ENCODE measurements around the gene FAM3B. TPM values are rescaled to one million over a fixed set of nuclear protein-coding genes. Genes with fewer than 3 reads are reported as not detected.
A peak's percentile ranks its signal among the peaks of the same experiment; 100 is the strongest.

FAM3B gene
- total RNA-seq, 1 experiment from 2014 or later: not detected

GRCh38 chr21:41367945-41368734, 51.5 kb downstream of the FAM3B start:
- DNase-seq (ENCODE audit: low read depth): no peak

- DNase-seq (ENCODE audit: low read depth): no peak
These were observed 52.1 kb downstream of the FAM3B start for GRCh38 chr21:41368735-41369104.

GRCh38 chr21:41369105-41369919, 52.7 kb downstream of the FAM3B start:
- peak; percentile 40 for DNase-seq (ENCODE audit: low read depth)

GRCh38 chr21:41369920-41370839, 53.6 kb downstream of the FAM3B start:
- peak; percentile 73 for DNase-seq (ENCODE audit: low read depth)

DNA sequence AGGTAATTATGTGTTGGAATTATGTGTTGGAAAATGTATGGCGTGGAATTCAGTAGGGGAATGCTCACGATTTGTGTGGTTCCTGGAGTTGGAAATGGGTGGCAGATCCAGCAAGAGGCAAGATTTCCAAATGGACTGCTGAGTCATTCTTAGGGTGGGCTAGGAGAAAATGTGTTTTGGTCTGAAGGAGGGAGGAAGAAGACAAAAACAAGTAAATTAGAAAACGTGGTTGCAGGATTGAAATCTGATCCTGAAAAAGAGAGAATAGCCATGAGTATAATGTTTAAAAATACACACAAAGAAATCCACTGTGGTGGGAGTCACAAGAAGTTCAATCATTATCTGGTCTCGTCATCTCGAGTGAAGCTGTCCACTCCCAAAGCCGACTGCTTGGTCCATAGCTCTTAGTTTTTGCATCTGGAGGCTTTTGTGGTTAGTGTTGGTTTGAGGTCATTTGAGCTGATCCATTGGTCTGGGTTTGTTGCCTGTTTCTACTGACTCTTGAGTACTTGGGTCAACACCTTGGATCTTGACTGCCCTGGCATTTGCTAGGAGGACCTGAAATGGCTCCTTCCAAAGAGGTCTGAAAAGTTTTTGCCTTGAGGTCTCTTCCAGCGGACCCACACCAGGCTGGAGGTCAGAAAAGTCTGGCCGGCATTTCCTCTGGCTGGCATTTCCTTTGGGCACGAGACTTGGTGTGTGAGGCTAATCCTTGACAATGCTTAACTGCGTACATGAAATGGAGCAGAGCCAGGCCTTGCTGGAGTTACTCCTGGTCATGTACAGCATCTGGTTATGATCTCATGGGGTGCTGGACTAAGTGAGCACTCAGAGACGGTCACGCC, 54.5 kb downstream of the FAM3B start:
- DNase-seq (ENCODE audit: low read depth): peak; percentile 90

DNA sequence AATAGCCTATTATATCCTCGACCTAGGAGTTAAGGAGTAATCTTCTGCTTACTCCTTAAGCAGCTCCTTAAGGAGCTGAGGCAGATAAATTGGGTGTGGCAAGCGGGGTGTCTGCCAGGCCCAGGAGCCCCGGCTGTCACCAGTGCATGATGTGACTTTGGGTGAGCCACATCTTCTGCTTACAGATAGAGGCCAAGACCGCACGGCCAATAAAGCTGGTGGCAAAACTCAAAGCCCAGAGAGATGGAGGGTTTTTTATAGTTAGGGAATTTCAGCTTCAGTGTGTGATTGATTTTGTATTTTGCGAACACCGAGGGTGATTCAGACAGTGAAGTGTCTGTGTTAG, 55.1 kb downstream of the FAM3B start:
- DNase-seq (ENCODE audit: low read depth): no peak

DNA sequence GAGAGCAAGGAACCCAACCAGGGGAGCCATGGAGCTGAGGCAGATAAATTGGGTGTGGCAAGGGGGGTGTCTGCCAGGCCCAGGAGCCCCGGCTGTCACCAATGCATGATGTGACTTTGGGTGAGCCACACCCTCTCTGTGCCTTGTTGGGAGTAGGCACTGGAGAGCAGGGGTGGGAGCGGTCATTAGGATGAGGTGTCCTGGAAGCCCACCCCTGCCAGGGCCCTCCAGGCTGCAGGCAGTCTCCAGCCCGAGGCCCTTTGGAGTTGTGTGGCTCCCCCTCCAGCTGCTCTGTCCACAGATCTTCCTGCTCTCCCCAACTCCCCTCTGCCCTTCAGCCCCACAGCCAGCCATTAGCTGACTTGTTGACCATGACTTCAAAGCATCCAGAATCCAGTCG, 56.7 kb downstream of the FAM3B start:
- DNase-seq (ENCODE audit: low read depth): no peak

GRCh38 chr21:41373763-41374162, 57.2 kb downstream of the FAM3B start:
- DNase-seq (ENCODE audit: low read depth): no peak

DNA sequence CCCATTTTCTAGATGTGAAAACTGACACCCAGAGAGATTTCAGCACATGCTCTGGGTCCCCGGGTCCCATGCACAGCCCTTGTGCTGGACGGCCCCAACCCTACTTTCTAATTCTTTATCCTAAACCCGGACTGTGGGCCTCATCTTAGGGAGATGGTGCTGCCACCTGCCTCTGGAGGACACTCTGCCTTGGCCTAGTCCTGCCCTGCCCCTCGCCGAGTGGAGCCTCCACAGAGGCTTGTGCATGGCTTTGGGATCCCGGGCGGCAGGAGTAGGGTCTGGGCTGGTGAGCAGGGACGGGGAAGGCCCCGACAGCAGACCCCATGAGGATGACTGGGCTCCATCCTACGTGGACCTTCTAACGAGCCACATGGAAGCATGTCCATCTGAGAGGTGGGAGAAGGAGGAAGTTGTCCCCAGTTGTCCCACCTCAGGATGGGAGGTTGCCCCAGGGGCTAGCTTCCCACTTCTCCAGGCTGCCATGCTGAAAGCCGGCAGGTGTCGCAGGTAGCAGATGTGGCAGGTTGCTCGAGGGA, 57.6 kb downstream of the FAM3B start:
- DNase-seq (ENCODE audit: low read depth): no peak

GRCh38 chr21:41374867-41375533, 58.4 kb downstream of the FAM3B start:
- DNase-seq (ENCODE audit: low read depth): peak; percentile 17

- DNase-seq (ENCODE audit: low read depth): no peak
These were observed 59.3 kb downstream of the FAM3B start for GRCh38 chr21:41375875-41376274.

- no peak for DNase-seq (ENCODE audit: low read depth)
These were observed 61.1 kb downstream of the FAM3B start for GRCh38 chr21:41377715-41378114.

DNA sequence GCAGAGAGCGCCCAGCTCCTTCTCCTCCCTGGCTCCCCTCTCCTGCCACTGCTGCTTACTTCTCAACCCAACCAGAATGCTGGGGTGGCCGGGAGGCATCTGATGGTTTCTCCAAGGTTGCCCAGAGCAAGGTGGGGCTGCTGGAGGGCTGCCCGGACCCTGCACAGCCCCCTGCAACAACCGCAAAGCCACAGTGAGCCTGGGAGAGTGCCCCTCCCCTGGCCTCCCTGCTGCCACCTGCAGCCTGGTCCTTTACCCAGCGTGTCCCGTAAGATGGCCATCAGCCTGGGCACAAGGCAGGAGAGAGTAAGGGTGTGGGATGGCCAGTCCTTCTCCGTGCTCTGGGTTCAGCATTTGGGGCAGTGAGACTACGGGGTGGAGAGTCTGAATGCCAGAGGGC, 62.2 kb downstream of the FAM3B start:
- DNase-seq (ENCODE audit: low read depth): no peak

GRCh38 chr21:41379901-41380300, 63.3 kb downstream of the FAM3B start:
- no peak for DNase-seq (ENCODE audit: low read depth)

DNA sequence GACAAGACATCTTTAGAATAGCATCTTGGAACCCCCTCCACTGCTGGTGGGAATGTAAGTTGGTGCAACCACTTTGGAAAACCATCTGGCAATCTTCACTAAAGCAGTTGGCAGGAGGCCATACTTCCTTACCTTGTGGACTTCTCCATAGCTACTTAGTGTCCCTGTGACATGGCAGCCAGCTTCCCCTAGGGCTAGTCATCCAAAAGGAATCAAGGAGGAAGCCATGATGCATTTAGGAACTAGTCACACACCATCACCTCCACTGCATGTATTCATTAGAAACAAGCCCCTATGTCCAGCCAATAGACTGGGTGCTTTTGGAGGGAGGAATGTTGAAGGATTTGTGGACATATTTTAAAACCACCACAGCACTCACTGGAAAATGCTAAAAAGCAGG, 65.1 kb downstream of the FAM3B start:
- DNase-seq (ENCODE audit: low read depth): no peak

DNA sequence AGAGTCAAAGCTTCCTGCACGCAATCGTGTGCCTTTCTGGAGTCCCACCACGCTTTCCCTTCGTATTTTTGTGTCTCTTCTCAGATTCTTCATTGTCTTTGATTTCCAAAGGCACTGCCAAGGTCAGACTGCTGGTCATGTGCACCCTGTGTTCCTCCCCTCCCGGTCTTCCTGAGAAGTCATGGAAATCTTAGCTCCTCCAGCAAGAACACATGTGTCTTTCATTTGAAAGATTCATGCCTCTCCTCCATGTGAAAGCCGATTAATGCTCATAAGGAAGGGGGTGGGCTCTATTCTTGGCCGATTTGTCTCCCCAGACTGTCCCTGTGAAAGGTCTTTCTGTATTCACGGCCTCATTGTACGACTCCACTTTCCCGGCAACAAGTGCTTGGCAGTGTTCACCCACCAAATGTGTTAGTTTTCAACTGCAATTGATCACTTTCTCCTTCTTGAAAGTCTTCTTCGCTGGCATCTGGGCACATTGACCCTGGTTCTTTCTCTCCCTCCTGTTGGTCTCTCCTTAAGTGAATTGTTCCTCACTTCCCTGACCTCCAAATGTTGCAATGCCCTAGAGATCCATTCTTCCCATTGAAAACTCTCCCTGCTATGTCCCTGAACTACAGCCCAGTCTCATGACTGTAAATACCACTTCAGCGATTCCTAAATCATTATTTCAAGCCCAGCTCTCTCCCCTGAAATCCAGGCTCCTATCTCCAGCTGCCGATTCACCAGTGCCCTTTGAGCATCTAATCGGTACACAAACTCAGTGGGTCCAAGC, 70.6 kb downstream of the FAM3B start:
- DNase-seq (ENCODE audit: low read depth): peak; percentile 28

GRCh38 chr21:41387824-41388223, 71.2 kb downstream of the FAM3B start:
- no peak for DNase-seq (ENCODE audit: low read depth)

- DNase-seq (ENCODE audit: low read depth): no peak
These were observed 71.7 kb downstream of the FAM3B start for GRCh38 chr21:41388259-41388658.

DNA sequence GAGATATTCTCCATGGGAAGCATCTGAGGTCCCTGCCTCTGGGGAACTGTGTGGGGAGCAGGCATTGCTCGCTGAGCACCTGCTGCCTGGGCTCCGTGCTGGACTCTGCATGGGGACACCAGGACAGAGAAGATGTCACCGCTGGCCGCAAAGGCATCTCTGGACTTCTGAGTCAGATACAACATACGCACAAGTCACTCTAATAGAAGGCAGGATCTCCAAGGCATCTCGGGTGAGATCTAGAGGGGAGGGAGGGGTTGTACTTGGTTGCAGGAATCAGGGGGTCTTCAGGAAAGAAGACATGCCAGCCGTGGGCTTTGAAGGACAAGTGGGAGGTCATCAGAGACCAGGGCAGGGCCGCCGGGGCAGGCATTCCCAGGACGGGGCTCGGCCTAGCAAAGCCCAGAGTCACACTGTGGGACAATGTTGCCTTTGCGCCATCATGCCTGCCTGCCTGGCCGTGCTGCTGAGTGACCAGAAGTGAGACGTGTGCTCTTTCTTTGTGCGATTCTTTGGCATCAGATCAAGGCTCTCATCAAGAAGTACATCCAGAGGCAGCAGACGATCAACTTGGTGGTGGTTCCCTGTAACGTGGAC, 73.5 kb downstream of the FAM3B start:
- DNase-seq (ENCODE audit: low read depth): no peak
